ENCODE data around the gene ALKBH7. TPM values are rescaled to one million over a fixed set of nuclear protein-coding genes. Genes with fewer than 3 reads are reported as not detected.
A peak's percentile ranks its signal among the peaks of the same experiment; 100 is the strongest.
"Not testable (repeated sequence)": the region's sequence is repeated elsewhere in the genome, so short reads cannot be mapped to it uniquely, and the experiment has no call there.

The ALKBH7 gene
- total RNA-seq, 1 donor from 2014 or later, result 66.8 TPM

- H3K27ac Mint-ChIP-seq (ENCODE audit: unreplicated experiment), result peak within 1 kb of the TSS; percentile 98
- TF ChIP-seq CTCF (IDR thresholded peaks at IDR 0.05; ENCODE audit: unreplicated experiment), result no peak
- H3K4me1 Mint-ChIP-seq (ENCODE audit: unreplicated experiment), result peaks cover 26% of the 10 kb centered on the region
- H3K9me3 Mint-ChIP-seq (ENCODE audit: unreplicated experiment), result no peaks in the 10 kb centered on the region
- H3K27me3 Mint-ChIP-seq (ENCODE audit: unreplicated experiment), result peaks cover 19% of the 10 kb centered on the region
- peak; percentile 92 for DNase-seq (ENCODE audit: low spot score)
- peaks cover 23% of the 10 kb centered on the region for H3K36me3 Mint-ChIP-seq (ENCODE audit: low read depth, unreplicated experiment)
- H3K4me3 Mint-ChIP-seq (ENCODE audit: unreplicated experiment), result peak within 1 kb of the TSS; percentile 94
Measured at GRCh38 chr19:6393074-6393982, 20.7 kb downstream of the ALKBH7 start, which contains the start of gene GTF2F1. GTF2F1 (minus strand) TSS chr19:6393164; CDS start chr19:6392995, 169 bp downstream.

GRCh38 chr19:6393983-6394412 lies 21.4 kb downstream of the ALKBH7 start:
- DNase-seq (ENCODE audit: low spot score), result no peak
- H3K4me1 Mint-ChIP-seq (ENCODE audit: unreplicated experiment), result peaks cover 26% of the 10 kb centered on the region
- peaks cover 19% of the 10 kb centered on the region for H3K27me3 Mint-ChIP-seq (ENCODE audit: unreplicated experiment)
- peak overlapping the region; percentile 98 for H3K27ac Mint-ChIP-seq (ENCODE audit: unreplicated experiment)
- H3K4me3 Mint-ChIP-seq (ENCODE audit: unreplicated experiment), result peak overlapping the region; percentile 94
- no peaks in the 10 kb centered on the region for H3K9me3 Mint-ChIP-seq (ENCODE audit: unreplicated experiment)
- no peak for TF ChIP-seq CTCF (IDR thresholded peaks at IDR 0.05; ENCODE audit: unreplicated experiment)
- H3K36me3 Mint-ChIP-seq (ENCODE audit: low read depth, unreplicated experiment), result peaks cover 21% of the 10 kb centered on the region

GRCh38 chr19:6394831-6395230 lies 22.2 kb downstream of the ALKBH7 start:
- DNase-seq (ENCODE audit: low spot score), result no peak

GRCh38 chr19:6396305-6396704 lies 23.7 kb downstream of the ALKBH7 start:
- peaks cover 19% of the 10 kb centered on the region for H3K27me3 Mint-ChIP-seq (ENCODE audit: unreplicated experiment)
- peaks cover 12% of the 10 kb centered on the region for H3K36me3 Mint-ChIP-seq (ENCODE audit: low read depth, unreplicated experiment)
- no peak for TF ChIP-seq CTCF (IDR thresholded peaks at IDR 0.05; ENCODE audit: unreplicated experiment)
- no peak overlapping the region for H3K27ac Mint-ChIP-seq (ENCODE audit: unreplicated experiment)
- peaks cover 23% of the 10 kb centered on the region for H3K4me1 Mint-ChIP-seq (ENCODE audit: unreplicated experiment)
- H3K9me3 Mint-ChIP-seq (ENCODE audit: unreplicated experiment), result no peaks in the 10 kb centered on the region
- no peak for DNase-seq (ENCODE audit: low spot score)
- no peak overlapping the region for H3K4me3 Mint-ChIP-seq (ENCODE audit: unreplicated experiment)

More at GRCh38 chr19:6394831-6395230, 22.2 kb downstream of the ALKBH7 start:
- Mint-ChIP-seq H3K9me3 (ENCODE audit: unreplicated experiment) (no peaks in the 10 kb centered on the region), H3K4me1 (ENCODE audit: unreplicated experiment) (peaks cover 26% of the 10 kb centered on the region), H3K27ac (ENCODE audit: unreplicated experiment) (peak overlapping the region; percentile 74), H3K4me3 (ENCODE audit: unreplicated experiment) (peak overlapping the region; percentile 81), H3K36me3 (ENCODE audit: low read depth, unreplicated experiment) (peaks cover 17% of the 10 kb centered on the region), H3K27me3 (ENCODE audit: unreplicated experiment) (peaks cover 19% of the 10 kb centered on the region)
- TF ChIP-seq CTCF (IDR thresholded peaks at IDR 0.05; ENCODE audit: unreplicated experiment), result no peak

- not testable (repeated sequence) for DNase-seq (ENCODE audit: low spot score); H3K27me3 Mint-ChIP-seq (ENCODE audit: unreplicated experiment); H3K9me3 Mint-ChIP-seq (ENCODE audit: unreplicated experiment); H3K36me3 Mint-ChIP-seq (ENCODE audit: low read depth, unreplicated experiment); H3K4me1 Mint-ChIP-seq (ENCODE audit: unreplicated experiment); H3K4me3 Mint-ChIP-seq (ENCODE audit: unreplicated experiment); H3K27ac Mint-ChIP-seq (ENCODE audit: unreplicated experiment)
Measured at GRCh38 chr19:6400062-6400944, 27.7 kb downstream of the ALKBH7 start.

Measured in endothelial cell (in vitro differentiated cells).